NCI-H2196 (cell line): ENCODE data around the gene HIVEP3.

Experiments
- DNase-seq: peaks from one replicate; lab custom pipeline; 2025; ENCODE audit not compliant: unreplicated experiment; lab: John Stamatoyannopoulos, UW

The HIVEP3 gene

GRCh38 chr1:41507836-41508235 is 410.9 kb downstream of the HIVEP3 start:
- no peak for DNase-seq

DNA sequence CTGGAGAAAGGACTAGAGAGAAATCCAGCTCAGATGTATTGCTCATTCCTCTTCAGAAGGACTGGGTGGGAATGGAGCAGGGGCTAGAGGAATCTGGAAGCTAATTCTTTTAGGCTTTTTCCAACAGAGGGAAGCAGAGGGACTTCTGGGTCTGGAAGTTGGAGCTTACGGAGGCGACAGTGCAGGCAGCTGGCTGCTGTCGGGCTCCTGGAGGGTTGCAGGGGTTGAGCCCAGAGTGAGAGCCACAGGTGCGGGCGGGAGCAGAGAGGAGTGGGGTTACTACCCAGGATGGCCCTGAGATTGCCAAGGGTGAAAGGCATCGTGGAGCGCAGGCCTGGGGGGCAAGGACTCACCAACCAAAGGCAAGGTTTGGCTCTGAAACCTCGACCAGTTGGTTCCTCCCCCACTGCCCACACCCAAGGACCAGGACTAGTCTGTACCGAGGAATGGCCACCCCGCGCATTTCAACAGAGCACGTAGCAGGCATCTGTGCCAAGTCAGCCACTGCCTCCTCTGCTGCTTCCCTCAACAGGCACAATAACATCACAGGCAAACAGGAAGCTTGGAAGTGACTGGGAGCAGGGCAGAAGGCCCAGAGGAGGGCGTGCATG is 411.5 kb downstream of the HIVEP3 start:
- DNase-seq: no peak

- peak; percentile 84 for DNase-seq
These were observed 414.3 kb downstream of the HIVEP3 start for GRCh38 chr1:41504114-41505035.

DNA sequence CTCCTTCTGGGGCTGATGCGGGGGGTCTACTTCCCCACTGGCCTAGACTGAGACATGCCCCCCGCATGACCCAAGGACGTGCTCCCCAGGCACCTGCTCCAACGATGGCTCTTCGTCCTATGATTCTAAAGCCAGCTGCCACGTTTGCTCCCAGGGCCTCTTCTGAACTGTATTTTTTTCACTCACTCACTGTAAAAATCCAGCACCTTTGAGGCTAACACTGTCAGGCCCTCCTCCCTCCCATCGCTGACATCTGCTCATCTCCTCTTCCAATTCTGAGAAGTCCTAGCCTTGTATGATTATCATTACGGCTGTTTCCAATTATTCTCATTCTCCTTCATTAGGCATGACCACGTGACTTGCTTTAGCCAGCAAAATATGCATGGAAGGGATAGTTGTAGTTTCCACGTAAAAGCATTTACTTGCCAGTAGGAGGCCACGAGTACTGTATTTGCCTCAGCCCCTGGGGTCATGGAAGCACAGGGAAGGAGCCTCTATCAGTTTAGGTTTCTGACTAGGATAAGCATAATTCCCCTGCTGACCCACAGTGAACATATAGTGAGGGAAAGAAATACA is 415.1 kb downstream of the HIVEP3 start:
- no peak for DNase-seq

GRCh38 chr1:41502912-41503311 is 415.8 kb downstream of the HIVEP3 start:
- no peak for DNase-seq

DNA sequence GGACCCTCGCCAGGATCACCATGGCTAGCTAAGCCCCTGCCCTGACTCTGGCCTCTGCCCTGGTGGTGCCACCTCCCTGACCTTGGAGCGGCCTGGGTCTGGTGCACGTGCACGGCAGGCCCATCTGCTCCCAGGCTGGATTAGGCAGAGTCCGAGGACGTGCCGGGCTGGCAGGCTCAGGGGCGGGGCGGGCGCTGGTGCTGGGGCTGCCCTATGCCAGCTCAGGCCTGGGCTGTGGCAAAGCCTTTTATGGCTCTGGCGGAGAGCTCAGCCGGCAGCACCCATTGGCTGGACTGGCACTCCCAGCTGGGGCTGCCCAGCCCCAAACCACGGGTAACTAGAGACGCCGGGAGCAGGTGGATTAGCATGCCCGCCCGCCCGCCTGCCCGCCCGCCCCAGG is 417.1 kb downstream of the HIVEP3 start:
- DNase-seq: peak; percentile 90

DNA sequence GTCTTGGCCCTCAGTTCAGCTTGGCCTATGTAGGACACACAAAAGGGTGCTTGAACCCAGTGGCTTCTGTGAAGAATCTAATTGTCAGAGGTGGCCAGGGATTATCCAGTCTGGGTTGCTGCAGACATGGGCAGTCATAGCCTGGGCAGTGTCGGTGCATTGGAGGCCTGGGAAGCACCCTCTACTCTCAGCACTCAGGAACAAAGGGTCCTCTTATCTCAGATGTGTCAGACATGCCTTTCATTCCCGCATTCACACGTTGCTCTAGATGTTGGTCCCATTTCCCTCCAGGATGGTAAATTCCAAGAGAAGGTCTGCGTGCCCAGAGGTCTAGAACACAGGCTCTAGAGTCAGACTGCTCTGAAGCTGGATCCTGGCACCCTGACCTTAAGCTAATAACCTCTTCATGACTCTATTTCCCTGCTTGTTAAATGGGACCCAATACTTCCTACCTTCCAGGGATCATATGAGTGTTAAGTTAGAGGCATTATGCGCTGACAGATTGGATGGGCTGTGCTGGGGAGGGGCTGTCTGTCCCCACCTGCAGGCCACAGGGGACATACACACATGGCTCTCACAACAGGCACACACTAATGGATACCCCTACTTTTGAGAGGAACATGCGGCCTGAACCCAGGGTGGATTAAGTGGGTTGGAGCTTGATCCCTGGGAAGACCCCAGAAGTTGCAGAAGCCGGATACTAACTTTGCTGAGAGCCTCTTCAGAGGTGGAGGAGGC is 417.8 kb downstream of the HIVEP3 start:
- DNase-seq: no peak

DNA sequence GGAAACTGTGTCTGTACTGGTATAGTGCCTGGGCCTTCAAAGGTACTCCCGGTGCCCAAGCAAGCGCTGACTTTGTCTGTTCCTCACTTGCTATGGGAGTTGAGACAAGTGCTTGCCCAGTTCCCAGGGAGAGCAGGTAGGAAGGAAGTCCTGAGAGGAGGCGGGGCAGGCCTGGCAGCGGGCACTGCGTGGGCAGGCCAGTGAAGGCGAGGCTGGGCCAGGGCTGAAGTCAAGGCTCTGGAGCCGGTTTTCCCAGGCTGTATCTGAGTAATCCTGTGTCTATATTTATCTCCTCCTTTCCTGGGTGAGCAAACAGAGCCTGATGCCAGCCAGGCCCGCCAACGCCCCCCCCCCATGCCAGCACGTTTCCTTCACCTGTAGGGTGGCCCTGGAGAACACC is 418.3 kb downstream of the HIVEP3 start:
- DNase-seq: peak; percentile 83

GRCh38 chr1:41499591-41499990 is 419.1 kb downstream of the HIVEP3 start:
- no peak for DNase-seq

- DNase-seq: peak; percentile 50
These were observed 419.9 kb downstream of the HIVEP3 start for GRCh38 chr1:41498804-41499203.

DNA sequence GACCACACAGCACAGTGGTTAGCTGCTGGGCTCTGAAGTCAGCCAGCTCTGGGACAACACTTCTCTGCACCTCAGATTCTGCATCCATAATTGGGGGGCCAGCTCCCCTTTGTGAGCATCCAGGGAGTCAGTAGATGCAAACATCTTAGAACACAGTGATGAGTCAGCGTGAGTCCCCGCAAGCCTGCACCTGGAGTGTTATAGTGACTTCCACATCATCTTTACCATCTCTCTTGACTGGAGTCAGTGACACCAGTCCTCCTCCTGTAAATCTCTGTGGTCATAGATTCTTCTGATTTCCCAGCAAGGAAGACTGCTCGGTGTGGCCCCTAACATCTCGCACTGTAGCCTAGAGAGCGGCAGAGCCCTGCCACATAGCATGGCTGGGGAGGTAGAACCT is 420.3 kb downstream of the HIVEP3 start:
- no peak for DNase-seq

DNA sequence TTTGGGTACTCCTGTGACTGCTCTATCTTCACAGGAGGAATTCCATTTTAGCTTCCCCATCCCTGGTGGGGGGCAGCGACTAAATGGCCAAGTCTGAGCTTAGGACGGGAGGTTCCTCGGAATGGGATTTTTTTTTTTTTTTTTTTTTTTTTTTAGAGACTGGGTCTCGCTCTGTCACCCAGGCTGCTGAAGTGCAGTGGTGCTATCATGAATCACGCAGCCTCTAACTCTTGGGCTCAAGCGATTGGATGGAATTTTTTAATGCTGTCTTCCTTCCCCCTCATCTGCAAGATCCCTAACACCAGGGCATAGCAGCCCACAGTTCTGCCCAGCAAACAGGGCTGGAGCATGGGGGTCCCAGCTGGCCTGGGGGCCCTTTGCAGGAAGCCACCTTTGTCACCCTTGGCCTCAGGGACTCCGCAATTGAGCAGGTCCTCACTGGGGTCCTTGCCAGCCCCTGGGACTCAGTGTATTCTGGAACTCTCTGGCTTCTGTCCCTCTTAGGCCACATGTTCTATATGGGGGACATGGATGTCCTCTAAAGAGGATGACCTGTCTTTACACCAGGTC is 421.2 kb downstream of the HIVEP3 start:
- DNase-seq: no peak

- DNase-seq: no peak
These were observed 421.7 kb downstream of the HIVEP3 start for GRCh38 chr1:41497056-41497440.

- no peak for DNase-seq
These were observed 422.4 kb downstream of the HIVEP3 start for GRCh38 chr1:41496080-41497055.

DNA sequence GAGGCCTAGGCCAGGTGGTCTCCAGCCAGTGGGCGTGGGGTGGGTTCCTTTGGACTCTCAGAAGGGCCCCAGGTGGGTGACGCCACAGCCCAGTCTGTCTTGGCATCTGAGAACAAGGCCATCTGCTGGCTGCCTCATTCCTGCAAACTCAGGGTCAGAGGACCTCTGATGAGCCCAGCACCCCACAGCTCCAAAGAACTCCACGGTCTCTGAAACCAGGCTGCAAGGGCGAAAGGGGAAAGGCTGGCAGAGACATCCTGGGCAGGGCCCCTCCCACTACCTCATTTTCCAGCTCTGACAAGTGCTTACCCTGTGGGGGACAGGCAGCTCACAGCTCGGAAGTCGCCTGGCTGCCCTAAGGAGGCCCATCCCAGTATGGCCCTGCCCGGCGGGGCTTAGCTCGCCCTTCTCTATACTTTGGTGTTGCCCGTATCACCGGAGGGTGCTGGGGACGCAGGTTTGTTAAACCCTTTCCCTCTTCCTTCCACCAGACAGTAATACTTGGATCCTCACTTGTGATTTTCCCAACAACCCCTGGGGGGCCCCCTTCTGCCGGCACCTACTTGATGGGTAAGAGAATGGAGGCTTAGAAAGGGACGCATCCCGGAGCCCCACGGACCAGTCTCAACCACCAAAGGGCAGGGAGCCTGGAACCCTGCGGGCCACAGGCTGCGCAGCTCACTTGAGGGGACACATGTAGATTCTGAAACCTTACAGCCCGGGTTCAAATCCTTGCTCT is 423.3 kb downstream of the HIVEP3 start:
- no peak for DNase-seq

DNA sequence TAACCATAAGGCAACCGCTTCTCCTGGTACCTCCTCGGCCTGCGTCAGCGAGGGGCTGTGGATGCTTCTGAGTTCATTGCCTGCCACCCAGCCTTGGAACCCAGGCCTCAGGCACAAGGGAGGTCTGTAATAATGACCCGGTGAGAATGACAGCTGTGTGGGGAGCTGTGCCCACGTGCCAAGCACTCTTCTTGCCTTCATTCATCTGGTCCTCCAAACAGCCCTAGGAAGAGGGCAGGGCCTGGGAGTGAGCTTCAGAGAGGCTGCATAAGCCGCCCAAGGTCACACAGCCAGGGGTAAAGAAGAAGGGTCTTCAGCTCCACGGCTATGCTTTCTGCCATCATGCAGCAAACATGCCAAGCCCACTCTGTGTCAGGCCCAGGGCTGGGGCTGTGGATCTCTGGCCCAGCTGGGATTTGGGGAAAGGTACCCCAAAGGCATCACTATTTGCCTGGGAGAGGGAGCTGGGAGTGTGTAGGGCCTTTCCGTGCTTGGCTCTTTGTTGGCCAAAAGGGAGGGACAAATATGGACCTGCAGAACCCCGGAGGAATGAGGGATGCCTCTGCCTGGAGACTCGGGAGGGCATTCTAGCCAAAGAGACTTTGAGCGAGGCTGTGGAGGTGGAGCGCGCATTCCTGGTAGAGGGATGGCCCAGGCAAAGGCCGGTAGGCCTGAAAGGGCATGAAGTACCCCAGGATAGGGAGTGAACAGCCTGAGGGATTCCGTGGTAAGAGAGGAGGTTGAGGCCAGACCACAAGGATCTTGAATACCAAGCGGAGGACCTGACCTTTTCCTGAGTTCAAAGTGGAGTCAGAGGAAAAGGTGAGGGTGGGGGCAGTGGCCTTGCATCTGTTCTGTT is 424.1 kb downstream of the HIVEP3 start:
- no peak for DNase-seq

DNA sequence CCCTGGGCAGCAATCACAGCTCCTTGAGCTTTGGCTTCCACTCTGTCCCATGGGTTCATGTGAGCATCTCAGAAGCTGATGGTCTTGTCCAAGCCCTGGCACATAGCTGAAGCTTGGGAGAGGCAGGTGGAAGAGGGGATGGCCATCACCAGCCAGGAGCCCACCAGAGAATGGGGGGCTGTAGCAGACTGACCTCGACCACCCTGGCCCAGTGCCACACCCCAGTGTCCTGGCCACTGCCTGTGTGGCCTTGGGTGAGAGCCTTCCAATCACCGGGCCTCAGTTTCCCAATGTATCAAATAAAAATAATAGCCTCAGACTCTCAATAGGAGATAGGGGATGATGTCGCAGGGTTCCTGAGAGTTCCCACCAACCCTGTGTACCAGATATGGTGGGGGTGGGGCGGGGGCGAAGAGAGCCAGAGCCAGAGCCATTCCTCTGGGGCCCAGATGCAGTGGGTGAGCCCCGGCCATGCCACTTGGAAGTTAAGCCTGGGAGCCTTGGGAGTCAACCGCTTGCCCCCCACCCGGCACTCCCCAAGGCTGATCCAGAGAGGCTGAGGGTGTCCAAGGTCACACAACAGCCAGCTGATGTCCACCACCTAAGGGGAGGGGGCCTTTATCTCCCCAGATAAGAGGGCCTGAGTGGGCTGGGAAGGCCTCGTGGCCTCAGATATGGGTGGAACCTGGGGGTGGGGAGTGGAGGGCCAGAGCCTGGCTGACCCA is 424.9 kb downstream of the HIVEP3 start:
- no peak for DNase-seq

DNA sequence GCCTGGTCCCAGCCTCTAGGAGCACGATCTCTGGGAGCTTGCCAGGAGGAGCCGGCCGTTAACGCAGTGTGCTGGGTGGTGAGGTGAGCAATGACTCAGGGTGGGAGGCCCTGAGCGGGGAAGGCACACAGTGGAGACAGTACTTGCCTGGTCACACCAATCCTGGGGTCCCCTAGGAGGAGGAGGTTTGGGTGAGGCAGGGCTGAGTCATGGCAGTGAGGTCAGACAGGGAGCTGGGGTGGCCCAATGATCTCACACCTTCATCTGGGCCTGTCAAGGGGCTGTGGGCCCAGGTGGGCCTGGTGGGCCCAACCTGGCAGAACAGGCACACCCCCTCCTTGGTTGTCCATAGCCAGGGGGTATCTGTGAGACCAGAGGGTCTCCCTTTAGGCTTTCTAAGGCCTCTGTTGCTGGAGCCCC is 425.6 kb downstream of the HIVEP3 start:
- DNase-seq: no peak
